Psoas muscle (tissue), 8 donors: ENCODE results near the gene STON1. TPM values are rescaled to one million over a fixed set of nuclear protein-coding genes. Genes with fewer than 3 reads are reported as not detected.

ENCODE experiments used
- ATAC-seq, 4 donors: fragments of 200-7000 bp; cut with Tn5 transposase; one replicate each; pipeline ENCODE4 v1.9.1; 2020; ENCODE audit warnings: moderate library complexity in 3 of 4, mild to moderate bottlenecking in 2 of 4
- DNase-seq, 2 donors: peaks; one replicate each; pipeline ENCODE4 v3.0.0-alpha.2; 2020
- H3K27ac ChIP-seq: fragments of 200-600 bp; one replicate; pipeline ENCODE4 v1.8.0; 2022
- H3K27me3 ChIP-seq, 3 donors: fragments of 200-600 bp in 1 of 3; one replicate each; pipeline versions ENCODE4 v1.6.1 to v1.8.0; 2013 to 2022; ENCODE audit warnings: low read length in 2 of 3, mild to moderate bottlenecking in 2 of 3, moderate library complexity in 1 of 3; ENCODE audit not compliant: insufficient read depth in 3 of 3
- H3K36me3 ChIP-seq, 2 donors: fragments of 200-600 bp in 1 of 2; one replicate each; pipeline versions ENCODE4 v1.6.1 to v1.8.0; 2013 to 2022; ENCODE audit warnings: low read depth in 1 of 2, mild to moderate bottlenecking in 1 of 2, moderate library complexity in 1 of 2; ENCODE audit not compliant: insufficient read depth in 1 of 2
- H3K4me1 ChIP-seq: fragments of 200-600 bp; one replicate; pipeline ENCODE4 v1.8.0; 2022
- H3K4me3 ChIP-seq: fragments of 200-600 bp; one replicate; pipeline ENCODE4 v1.8.0; 2022; ENCODE audit warnings: mild to moderate bottlenecking
- H3K9me3 ChIP-seq: fragments of 200-600 bp; one replicate; pipeline ENCODE4 v1.8.0; 2022
- CTCF ChIP-seq: fragments of 200-600 bp; IDR thresholded peaks from one replicate; pipeline ENCODE4 v1.8.0; 2022; ENCODE audit warnings: antibody characterized with exemption
- WGBS, 3 donors: extraction: QIAGEN DNeasy Blood & Tissue Kit; methylation state at CpG; one replicate each; pipeline versions ENCODE4 v1.1.6 to v1.1.7; 2013; 5-methylcytosine and 5-hydroxymethylcytosine counted together
- intact Hi-C, 2 donors: fragments of 100-400 bp; cut with DNase I; formaldehyde crosslinking; loops; one replicate each; pipeline versions ENCODE4 v1.11.0 to v1.14.2; 2022
- long read RNA-seq, 2 donors: library from polyadenylated mRNA; unstranded; transcript quantifications; one replicate each; pipeline ENCODE4 v2.0.0, GENCODE V29; 2021
- polyA plus RNA-seq, 3 donors: library from polyadenylated mRNA; stranded (reverse); fragments of 200-250 nt; gene quantifications; one replicate each; pipeline ENCODE4 v1.2.3, GENCODE V29; 2013
- total RNA-seq, 4 donors: library from RNA; stranded (reverse); fragmentation: NEBNext Ultra II Directional in 2 of 4; extraction: Animal tissue kit (Norgen Biotek cat#: 25700) in 2 of 4; gene quantifications; one replicate each; pipeline versions ENCODE4 v1.2.1 to v1.2.4, GENCODE V29; 2021 to 2023
- donor health status: healthy with polysubstance abuse.
- donor health status: DM: no; HTN: no; CAD: no; lungs with moderate emphysema.
- donor health status: Bipolar disorder and iron deficiency.
- donor health status: healthy.
- donor health status: DM: yes; HTN: yes; CAD: no.
- donor health status: DM: no; HTN: no; CAD: no.
- donor health status: DM: no; HTN: no; CAD: no.
- donor health status: DM: yes; HTN: yes; CAD: no.

STON1 gene
- total RNA-seq (1 to 10 TPM; 1.8 to 5.6 (median 2.1) TPM), polyA plus RNA-seq (1 to 10 TPM in 2 of 3 donors, under 1 TPM in 1; 0.98 to 1.8 (median 1.2) TPM)
- long read RNA-seq, donor 1, full-length matches to known transcripts = 1 of 1 reads
- long read RNA-seq, donor 1, partial matches to known transcripts = 0 of 1 reads
- long read RNA-seq, donor 1, other reads (novel, unspliced or antisense) = 0 of 1 reads
- long read RNA-seq, donor 2, full-length matches to known transcripts = 1 of 1 reads
- long read RNA-seq, donor 2, partial matches to known transcripts = 0 of 1 reads
- long read RNA-seq, donor 2, other reads (novel, unspliced or antisense) = 0 of 1 reads

GRCh38 chr2:48530033-48530811 lies at the start of gene STON1:
Gene STON1, plus strand, starts transcription at chr2:48530154. Its CDS starts 50,480 bp downstream, at chr2:48580634.
- peak within 1 kb of the TSS; percentile 73 for H3K4me3 ChIP-seq
- no peak for TF ChIP-seq CTCF
- no peaks in the 10 kb centered on the region for H3K4me1 ChIP-seq
- intact Hi-C loops = no loop called here
- H3K36me3 ChIP-seq = no peaks in the 10 kb centered on the region
- DNase-seq = peak; percentile 45 to 69
- WGBS, 3 donors = 1% methylated on average over 40 to 61 of the region's 62 CpGs
- H3K27ac ChIP-seq = peak within 1 kb of the TSS; percentile 55
- peak in 3 of 4 donors; percentile 39 to 66 (median 55) for ATAC-seq
- H3K9me3 ChIP-seq = no peaks in the 10 kb centered on the region
- H3K27me3 ChIP-seq = peaks cover 0 to 16% (median 2%) of the 10 kb centered on the region in 3 donors

DNA sequence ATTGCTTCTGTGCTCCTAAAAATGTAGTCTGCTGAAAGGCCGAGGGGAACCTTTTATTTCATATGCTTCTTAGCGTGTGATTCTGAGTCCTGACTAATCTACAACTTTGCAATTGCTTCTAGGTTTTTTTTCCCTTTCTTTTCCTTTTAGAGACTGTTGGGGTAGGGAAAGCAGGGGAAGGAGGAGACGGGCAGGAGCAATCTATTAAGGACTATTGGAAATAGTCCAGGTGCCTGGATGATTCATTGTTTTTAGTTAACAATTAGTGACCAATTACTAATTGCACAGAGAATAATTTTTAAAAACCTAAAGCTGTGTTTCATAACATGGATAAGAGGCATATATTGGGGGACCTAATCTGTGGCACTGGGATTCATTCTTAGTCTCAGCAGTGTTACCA lies 49.4 kb upstream of the STON1 start:
- DNase-seq (no peak), ATAC-seq (no peak)
- H3K9me3 ChIP-seq = no peaks in the 10 kb centered on the region
- H3K4me1 ChIP-seq = no peaks in the 10 kb centered on the region
- WGBS, 3 donors = 64 to 80% (median 70%) methylated on average over 3 of the region's 3 CpGs
- no peak overlapping the region for H3K4me3 ChIP-seq
- TF ChIP-seq CTCF = no peak
- intact Hi-C loops = no loop called here
- H3K27ac ChIP-seq = no peak overlapping the region
- no peaks in the 10 kb centered on the region for H3K27me3 ChIP-seq
- H3K36me3 ChIP-seq = peaks cover 5 to 50% of the 10 kb centered on the region in 2 donors

DNA sequence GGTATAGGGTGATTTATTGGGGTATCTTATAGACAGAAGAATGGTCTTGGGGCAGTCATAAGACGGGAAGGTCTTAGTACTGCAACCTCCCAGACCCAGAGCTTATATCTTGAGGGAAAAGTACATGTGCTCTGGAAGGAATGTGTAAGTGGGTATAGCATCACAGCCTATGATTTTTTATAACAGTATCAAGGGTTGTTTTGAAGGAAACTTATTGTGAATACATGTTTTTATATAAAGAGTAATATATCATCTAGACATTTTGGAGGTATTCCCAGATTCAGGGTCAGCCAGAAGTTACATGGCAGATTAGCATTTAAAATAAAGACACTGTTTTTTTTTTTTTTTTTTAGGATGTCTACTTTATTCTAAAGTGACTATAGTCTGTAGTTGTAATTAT lies 47.6 kb upstream of the STON1 start:
- H3K27me3 ChIP-seq = no peaks in the 10 kb centered on the region
- WGBS, 3 donors = 83 to 94% (median 85%) methylated on average over 1 of the region's 1 CpG
- DNase-seq (no peak), ATAC-seq (no peak)
- no peak overlapping the region for H3K27ac ChIP-seq
- no peak overlapping the region for H3K4me3 ChIP-seq
- H3K9me3 ChIP-seq = no peaks in the 10 kb centered on the region
- peaks cover 10 to 55% of the 10 kb centered on the region in 2 donors for H3K36me3 ChIP-seq
- intact Hi-C loops = no loop called here
- H3K4me1 ChIP-seq = no peaks in the 10 kb centered on the region
- no peak for TF ChIP-seq CTCF

GRCh38 chr2:48482769-48483168 lies 47.2 kb upstream of the STON1 start:
- peaks cover 10 to 56% of the 10 kb centered on the region in 2 donors for H3K36me3 ChIP-seq
- intact Hi-C loops = no loop called here
- DNase-seq (no peak), ATAC-seq (no peak)
- H3K9me3 ChIP-seq = no peaks in the 10 kb centered on the region
- WGBS, 3 donors = 69 to 78% (median 75%) methylated on average over 5 of the region's 5 CpGs
- no peaks in the 10 kb centered on the region for H3K4me1 ChIP-seq
- H3K27me3 ChIP-seq = no peaks in the 10 kb centered on the region
- no peak overlapping the region for H3K4me3 ChIP-seq
- H3K27ac ChIP-seq = no peak overlapping the region
- no peak for TF ChIP-seq CTCF
